Vagina (tissue), 2 donors: ENCODE measurements around the gene BCL11A. TPM values are rescaled to one million over a fixed set of nuclear protein-coding genes. Genes with fewer than 3 reads are reported as not detected.

ENCODE experiments used
- DNase-seq, 2 donors: peaks; one replicate each; pipeline ENCODE4 v3.0.0-alpha.2; 2017; ENCODE audit errors: extremely low spot score in 2 of 2
- H3K27ac ChIP-seq: fragments of 200-600 bp; sonication (generic); one replicate; pipeline ENCODE4 v1.5.1; 2019
- H3K27me3 ChIP-seq: fragments of 200-600 bp; sonication (generic); one replicate; pipeline ENCODE4 v1.5.1; 2019
- H3K36me3 ChIP-seq, 2 donors: fragments of 200-600 bp; sonication (generic); one replicate each; pipeline ENCODE4 v1.5.1; 2017 to 2019
- H3K4me1 ChIP-seq: fragments of 200-600 bp; sonication (generic); one replicate; pipeline ENCODE4 v1.5.1; 2019
- H3K4me3 ChIP-seq, 2 donors: fragments of 200-600 bp; sonication (generic); 1 replicate in 1 of 2; 2 replicates in 1 of 2; pipeline ENCODE4 v1.5.1; 2016 to 2019
- H3K9me3 ChIP-seq: fragments of 200-600 bp; sonication (generic); one replicate; pipeline ENCODE4 v1.5.1; 2019
- CTCF ChIP-seq, 3 experiments: fragments of 450-650 bp in 2 of 3; fragments of 200-600 bp in 1 of 3; sonication (generic) in 1 of 3; IDR thresholded peaks; one replicate each; pipeline ENCODE4 v1.5.1; 2017 to 2019; ENCODE audit warnings: antibody characterized with exemption in 3 of 3, mild to moderate bottlenecking in 2 of 3, moderate library complexity in 2 of 3
- POLR2A ChIP-seq, 2 donors: fragments of 450-650 bp; IDR thresholded peaks; one replicate each; pipeline ENCODE4 v1.6.1; 2017; ENCODE audit warnings: antibody characterized with exemption in 2 of 2, mild to moderate bottlenecking in 2 of 2, moderate library complexity in 2 of 2
- POLR2AphosphoS5 ChIP-seq, 2 donors: sonication (generic); formaldehyde crosslinking; IDR thresholded peaks; one replicate each; pipeline ENCODE4 v1.9.0; 2017; ENCODE audit warnings: antibody characterized with exemption in 2 of 2, mild to moderate bottlenecking in 2 of 2, low read depth in 1 of 2; ENCODE audit not compliant: insufficient read depth in 1 of 2
- intact Hi-C: fragments of 100-400 bp; cut with DNase I; formaldehyde crosslinking; loops from one replicate; pipeline ENCODE4 v1.15.1; 2023
- total RNA-seq: library from RNA; depleted of rRNA; stranded (reverse); fragments of >200 nt; gene quantifications from one replicate; pipeline ENCODE4 v1.2.3, GENCODE V29; 2016

Gene BCL11A
- total RNA-seq, 1 donor from 2014 or later, result 48.4 TPM

DNA sequence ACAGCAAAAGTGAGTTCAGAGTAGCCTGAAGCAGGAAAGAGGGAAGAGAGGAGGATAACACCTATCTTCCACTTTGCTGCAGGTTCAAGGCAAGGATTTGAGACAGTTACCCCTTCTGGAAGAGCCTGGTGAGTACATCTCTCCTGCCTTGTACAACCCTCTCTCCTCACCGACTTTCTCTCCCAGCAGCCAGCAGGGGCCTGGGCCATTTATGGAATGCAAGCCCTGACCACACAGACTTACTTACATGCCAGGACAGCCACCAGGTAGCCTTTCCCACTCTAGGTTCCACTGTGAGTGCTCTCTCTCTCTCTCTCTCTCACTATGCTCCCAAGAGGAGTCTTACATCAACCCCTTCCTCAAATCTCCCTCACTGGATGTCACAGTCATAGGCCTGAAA is 57.0 kb downstream of the BCL11A start:
- TF ChIP-seq POLR2AphosphoS5 (IDR thresholded peaks at IDR 0.05; ENCODE audit: insufficient read depth in 1 of 2, low read depth in 1 of 2), result no peak
- TF ChIP-seq POLR2A (IDR thresholded peaks at IDR 0.05), result no peak
- TF ChIP-seq CTCF (IDR thresholded peaks at IDR 0.05), result no peak
- Histone ChIP-seq H3K9me3 (no peaks in the 10 kb centered on the region), H3K4me3 (no peak overlapping the region), H3K27me3 (no peaks in the 10 kb centered on the region), H3K36me3 (no peaks in the 10 kb centered on the region), H3K4me1 (peaks cover 7% of the 10 kb centered on the region), H3K27ac (no peak overlapping the region)
- intact Hi-C loops, result no loop called here
- no peak for DNase-seq

- intact Hi-C loops, result no loop called here
- Histone ChIP-seq H3K4me1 (peaks cover 7% of the 10 kb centered on the region), H3K36me3 (no peaks in the 10 kb centered on the region), H3K27ac (no peak overlapping the region), H3K27me3 (no peaks in the 10 kb centered on the region), H3K4me3 (no peak overlapping the region), H3K9me3 (no peaks in the 10 kb centered on the region)
- no peak for TF ChIP-seq CTCF (IDR thresholded peaks at IDR 0.05)
- no peak for TF ChIP-seq POLR2AphosphoS5 (IDR thresholded peaks at IDR 0.05; ENCODE audit: insufficient read depth in 1 of 2, low read depth in 1 of 2)
- no peak for TF ChIP-seq POLR2A (IDR thresholded peaks at IDR 0.05)
- DNase-seq, result no peak
These were observed 58.3 kb downstream of the BCL11A start for GRCh38 chr2:60495041-60495625.

DNA sequence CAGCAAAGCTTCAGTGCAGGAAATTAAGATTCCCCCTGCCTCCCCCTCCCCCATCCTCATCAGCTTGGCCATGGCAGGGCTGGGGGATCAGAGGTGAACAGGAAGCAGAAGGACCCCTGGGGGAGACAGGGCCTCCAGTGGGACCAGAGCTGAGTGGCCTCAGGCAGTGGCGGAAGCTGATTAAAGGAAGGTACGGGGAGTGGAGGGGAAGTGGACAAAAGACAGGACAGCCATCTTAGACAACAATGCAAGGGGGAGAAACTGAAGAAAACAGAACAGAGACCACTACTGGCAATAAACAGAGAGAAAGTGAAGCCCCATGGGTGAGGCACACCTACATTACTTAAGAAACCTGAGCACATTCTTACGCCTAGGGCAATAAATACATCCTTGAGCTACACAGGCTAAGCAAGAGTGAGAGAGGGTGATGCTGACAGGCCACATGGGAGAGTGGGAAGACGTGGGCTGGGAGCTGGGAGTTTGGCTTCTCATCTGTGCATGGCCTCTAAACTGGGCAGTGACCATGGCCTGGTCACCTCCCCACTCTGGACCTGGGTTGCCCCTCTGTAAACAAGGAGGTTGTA is 59.6 kb downstream of the BCL11A start:
- Histone ChIP-seq H3K4me1 (no peaks in the 10 kb centered on the region), H3K27me3 (no peaks in the 10 kb centered on the region), H3K9me3 (no peaks in the 10 kb centered on the region), H3K27ac (no peak overlapping the region), H3K36me3 (no peaks in the 10 kb centered on the region), H3K4me3 (no peak overlapping the region)
- TF ChIP-seq POLR2A (IDR thresholded peaks at IDR 0.05) (no peak), POLR2AphosphoS5 (IDR thresholded peaks at IDR 0.05; ENCODE audit: insufficient read depth in 1 of 2, low read depth in 1 of 2) (no peak), CTCF (IDR thresholded peaks at IDR 0.05) (no peak)
- no peak for DNase-seq
- intact Hi-C loops, result no loop called here

DNA sequence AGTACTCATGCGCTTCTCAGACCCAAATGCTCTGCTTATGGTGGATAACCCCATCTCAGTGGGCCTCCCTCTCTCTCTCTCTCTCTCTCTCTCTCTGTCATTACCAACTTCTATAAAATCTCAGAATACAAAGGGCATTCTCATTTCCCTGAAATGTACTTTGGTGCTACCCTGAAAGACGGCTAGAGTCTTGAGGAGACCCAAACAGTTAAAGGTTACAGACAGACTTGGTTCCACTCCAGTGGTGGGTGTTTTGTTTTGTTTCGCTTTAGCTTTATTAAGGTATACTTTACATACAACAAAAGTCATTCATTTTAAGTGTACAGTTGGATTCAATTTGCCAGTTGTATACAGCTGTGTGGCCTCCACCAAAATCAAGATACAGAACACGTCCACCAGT is 60.9 kb downstream of the BCL11A start:
- Histone ChIP-seq H3K4me1 (no peaks in the 10 kb centered on the region), H3K9me3 (no peaks in the 10 kb centered on the region), H3K36me3 (no peaks in the 10 kb centered on the region), H3K4me3 (no peak overlapping the region), H3K27ac (no peak overlapping the region), H3K27me3 (no peaks in the 10 kb centered on the region)
- intact Hi-C loops, result no loop called here
- no peak for DNase-seq
- TF ChIP-seq POLR2A (IDR thresholded peaks at IDR 0.05), result no peak
- TF ChIP-seq CTCF (IDR thresholded peaks at IDR 0.05), result no peak
- TF ChIP-seq POLR2AphosphoS5 (IDR thresholded peaks at IDR 0.05; ENCODE audit: insufficient read depth in 1 of 2, low read depth in 1 of 2), result no peak

GRCh38 chr2:60490848-60491247 is 62.6 kb downstream of the BCL11A start:
- intact Hi-C loops, result no loop called here
- no peak for DNase-seq
- H3K27ac ChIP-seq, result no peak overlapping the region
- H3K4me1 ChIP-seq, result no peaks in the 10 kb centered on the region
- H3K9me3 ChIP-seq, result no peaks in the 10 kb centered on the region
- TF ChIP-seq POLR2AphosphoS5 (IDR thresholded peaks at IDR 0.05; ENCODE audit: insufficient read depth in 1 of 2, low read depth in 1 of 2) (no peak), POLR2A (IDR thresholded peaks at IDR 0.05) (no peak), CTCF (IDR thresholded peaks at IDR 0.05) (no peak)
- no peaks in the 10 kb centered on the region for H3K27me3 ChIP-seq
- no peak overlapping the region for H3K4me3 ChIP-seq
- no peaks in the 10 kb centered on the region for H3K36me3 ChIP-seq
